Right lobe of liver (tissue), 4 donors: ENCODE data around the gene ATF3.

Source experiments
- POLR2A ChIP-seq: fragments of 450-650 bp; IDR thresholded peaks from one replicate; pipeline ENCODE4 v1.6.1; 2017; ENCODE audit warnings: antibody characterized with exemption, mild to moderate bottlenecking
- TF ChIP-seq, protein P1 (sequence below), 4 donors: fragments of 200-600 bp in 3 of 4; fragments of 450-650 bp in 1 of 4; IDR thresholded peaks; one replicate each; pipeline versions ENCODE4 v1.5.1 to v1.8.0; 2016 to 2022; ENCODE audit warnings: antibody characterized with exemption in 4 of 4, mild to moderate bottlenecking in 2 of 4
- donor health status: DM: no; HTN: no; CAD: no.
- donor health status: DM: no; HTN: no; CAD: no.
- donor health status: DM: no; HTN: yes; CAD: no.

DNA sequence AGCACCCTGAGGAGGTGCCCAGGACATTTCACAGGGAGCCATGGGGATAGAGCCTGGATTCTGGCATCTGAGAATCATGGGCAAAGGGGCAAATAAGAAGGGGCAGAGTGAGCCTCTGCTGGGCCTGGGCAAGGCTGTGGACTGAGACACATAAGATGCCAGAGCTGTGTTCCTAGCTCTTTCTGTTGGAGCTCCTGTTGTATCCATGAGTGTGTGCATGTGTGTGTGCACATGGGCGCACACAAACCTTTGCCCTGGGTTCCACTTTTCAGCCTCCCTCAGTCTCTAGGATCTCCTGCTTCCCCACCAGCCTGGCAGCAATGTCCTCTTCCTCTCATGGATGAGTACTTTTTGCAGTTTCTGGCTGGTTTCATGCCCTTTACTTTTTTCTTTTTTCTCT lies 44.0 kb downstream of the ATF3 start:
- TF ChIP-seq, protein P1, sequence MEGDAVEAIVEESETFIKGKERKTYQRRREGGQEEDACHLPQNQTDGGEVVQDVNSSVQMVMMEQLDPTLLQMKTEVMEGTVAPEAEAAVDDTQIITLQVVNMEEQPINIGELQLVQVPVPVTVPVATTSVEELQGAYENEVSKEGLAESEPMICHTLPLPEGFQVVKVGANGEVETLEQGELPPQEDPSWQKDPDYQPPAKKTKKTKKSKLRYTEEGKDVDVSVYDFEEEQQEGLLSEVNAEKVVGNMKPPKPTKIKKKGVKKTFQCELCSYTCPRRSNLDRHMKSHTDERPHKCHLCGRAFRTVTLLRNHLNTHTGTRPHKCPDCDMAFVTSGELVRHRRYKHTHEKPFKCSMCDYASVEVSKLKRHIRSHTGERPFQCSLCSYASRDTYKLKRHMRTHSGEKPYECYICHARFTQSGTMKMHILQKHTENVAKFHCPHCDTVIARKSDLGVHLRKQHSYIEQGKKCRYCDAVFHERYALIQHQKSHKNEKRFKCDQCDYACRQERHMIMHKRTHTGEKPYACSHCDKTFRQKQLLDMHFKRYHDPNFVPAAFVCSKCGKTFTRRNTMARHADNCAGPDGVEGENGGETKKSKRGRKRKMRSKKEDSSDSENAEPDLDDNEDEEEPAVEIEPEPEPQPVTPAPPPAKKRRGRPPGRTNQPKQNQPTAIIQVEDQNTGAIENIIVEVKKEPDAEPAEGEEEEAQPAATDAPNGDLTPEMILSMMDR (IDR thresholded peaks at IDR 0.05), result no peak
- no peak for TF ChIP-seq POLR2A
